HCT116 (cell line): ENCODE data around the gene TFCP2. TPM values are rescaled to one million over a fixed set of nuclear protein-coding genes. Genes with fewer than 3 reads are reported as not detected.

Experiments used
- ATAC-seq: fragments of 200-7000 bp; cut with Tn5 transposase; 2 replicates; pipeline ENCODE4 v1.9.1; 2020; ENCODE audit warnings: mild to moderate bottlenecking, moderate library complexity
- BruUV-seq: library from RNA; stranded (reverse); fragments of 400-500 nt; replicated peaks from 2 replicates; lab custom pipeline; 2021; lab: Mats Ljungman, UMichigan
- CTCF ChIA-PET: fragments of 300-600 bp; sonication (Branson Sonifier 250); formaldehyde crosslinking; loops from one replicate; lab custom pipeline; 2021; ENCODE audit warnings: antibody characterized with exemption; lab: Charles Lee
- POLR2A ChIA-PET: fragments of 300-600, 350-600 bp; sonication (Branson Sonifier 250); formaldehyde crosslinking; loops from one replicate; lab custom pipeline; 2021; ENCODE audit warnings: antibody characterized with exemption; lab: Charles Lee
- RAD21 ChIA-PET, 2 experiments: fragments of 300-600 bp; sonication (Branson Sonifier 250); formaldehyde crosslinking; loops; one replicate each; lab custom pipeline; 2023; ENCODE audit warnings: low total read pairs in 2 of 2; ENCODE audit not compliant: uncharacterized antibody in 2 of 2, unreplicated experiment in 2 of 2, low non-redundant PET in 1 of 2; lab: Charles Lee
- DNase-seq: peaks from one replicate; pipeline ENCODE4 v3.0.0-alpha.2; 2010; ENCODE audit warnings: low read depth, low spot score
- H2AFZ ChIP-seq: fragments of 200-600 bp; shearing (Covaris generic), sonication (generic); 2 replicates; pipeline ENCODE4 v1.6.1; 2017; ENCODE audit warnings: low read depth, mixed run types, mixed read lengths, antibody characterized with exemption, low read length; ENCODE audit not compliant: poor library complexity, severe bottlenecking
- H3K27ac ChIP-seq: 2 replicates; pipeline ENCODE4 v1.5.1; 2012; ENCODE audit warnings: low read depth, low read length
- H3K27me3 ChIP-seq: fragments of 200-600 bp; sonication (generic); 2 replicates; pipeline ENCODE4 v1.6.1; 2016; ENCODE audit warnings: mixed run types, low read length, mixed read lengths; ENCODE audit not compliant: insufficient read depth
- H3K36me3 ChIP-seq, 2 experiments: fragments of 200-500 bp in 1 of 2; fragments of 200-600 bp in 1 of 2; sonication (Bioruptor generic) in 1 of 2; sonication (generic) in 1 of 2; 2 replicates each; pipeline versions ENCODE4 v1.5.1 to v1.6.1; 2014 to 2016; ENCODE audit warnings: low read length in 2 of 2, inconsistent platforms in 1 of 2, mixed read lengths in 1 of 2, mixed run types in 1 of 2; ENCODE audit not compliant: insufficient read depth in 2 of 2, control insufficient read depth in 1 of 2
- H3K4me1 ChIP-seq, 2 experiments: fragments of 200-600 bp in 1 of 2; sonication (generic) in 1 of 2; 2 replicates each; pipeline versions ENCODE4 v1.5.1 to v1.6.1; 2012 to 2017; ENCODE audit warnings: low read length in 2 of 2, inconsistent platforms in 1 of 2, mild to moderate bottlenecking in 1 of 2, mixed read lengths in 1 of 2, mixed run types in 1 of 2, moderate library complexity in 1 of 2; ENCODE audit not compliant: insufficient read depth in 2 of 2, control insufficient read depth in 1 of 2
- H3K4me2 ChIP-seq: fragments of 200-600 bp; sonication (generic); 2 replicates; pipeline ENCODE4 v1.6.1; 2017; ENCODE audit warnings: mixed run types, low read length, mixed read lengths
- H3K4me3 ChIP-seq, 2 experiments: fragments of 200-600 bp in 1 of 2; sonication (generic) in 1 of 2; replicated peaks in 1 of 2; 2 replicates each; pipeline ENCODE4 v1.5.1; 2011 to 2016; ENCODE audit warnings: low read length in 2 of 2, control low read depth in 1 of 2, low read depth in 1 of 2, mild to moderate bottlenecking in 1 of 2, mixed read lengths in 1 of 2, mixed run types in 1 of 2
- H3K79me2 ChIP-seq: fragments of 200-600 bp; sonication (generic); 2 replicates; pipeline ENCODE4 v1.6.1; 2017; ENCODE audit warnings: mild to moderate bottlenecking, mixed run types, low read length, moderate library complexity, mixed read lengths; ENCODE audit not compliant: insufficient read depth
- H3K9ac ChIP-seq: fragments of 200-600 bp; sonication (generic); 2 replicates; pipeline ENCODE4 v1.6.1; 2016; ENCODE audit warnings: low read length, mixed read lengths
- H3K9me2 ChIP-seq: fragments of 200-600 bp; sonication (generic), shearing (Covaris generic); 2 replicates; pipeline ENCODE4 v1.6.1; 2017; ENCODE audit warnings: mixed run types, mild to moderate bottlenecking, moderate library complexity; ENCODE audit not compliant: insufficient read depth
- H3K9me3 ChIP-seq, 2 experiments: fragments of 200-500 bp in 1 of 2; fragments of 200-600 bp in 1 of 2; sonication (Bioruptor generic) in 1 of 2; sonication (generic) in 1 of 2; 2 replicates each; pipeline ENCODE4 v1.6.1; 2014 to 2017; ENCODE audit warnings: low read length in 2 of 2, mixed read lengths in 2 of 2, inconsistent platforms in 1 of 2, low read depth in 1 of 2, mild to moderate bottlenecking in 1 of 2, mixed run types in 1 of 2, moderate library complexity in 1 of 2; ENCODE audit not compliant: control insufficient read depth in 1 of 2, insufficient read depth in 1 of 2
- H4K20me1 ChIP-seq: fragments of 200-600 bp; sonication (generic), shearing (Covaris generic); 2 replicates; pipeline ENCODE4 v1.6.1; 2017; ENCODE audit warnings: mixed run types, mild to moderate bottlenecking, moderate library complexity; ENCODE audit not compliant: insufficient read depth
- POLR2AphosphoS5 ChIP-seq: IDR thresholded peaks from 2 replicates; pipeline ENCODE4 v1.6.1; 2011; ENCODE audit warnings: mild to moderate bottlenecking, low read depth, low read length, moderate library complexity
- SIN3A ChIP-seq: IDR thresholded peaks from 2 replicates; pipeline ENCODE4 v1.6.1; 2012; ENCODE audit warnings: low read depth
- SRF ChIP-seq: IDR thresholded peaks from 2 replicates; pipeline ENCODE4 v1.6.1; 2012; ENCODE audit warnings: low read depth
- ZFX ChIP-seq: fragments of 450-650 bp; IDR thresholded peaks from 2 replicates; pipeline ENCODE4 v1.6.1; 2017
- intact Hi-C: fragments of 100-400 bp; cut with micrococcal nuclease; formaldehyde crosslinking; loops from 2 replicates; pipeline ENCODE4 v1.10.0; 2022
- total RNA-seq: library from RNA; stranded (reverse); gene quantifications from one replicate; pipeline ENCODE4 v1.2.1, GENCODE V29; 2021; ENCODE audit not compliant: unreplicated experiment
- TF ChIP-seq, protein P1 (sequence below): IDR thresholded peaks from 2 replicates; pipeline ENCODE4 v1.6.1; 2011; ENCODE audit warnings: mild to moderate bottlenecking, low read length, moderate library complexity; ENCODE audit not compliant: insufficient replicate concordance; ENCODE audit errors: extremely low read depth

The TFCP2 gene
- total RNA-seq, 1 experiment from 2014 or later, result 31.6 TPM

DNA sequence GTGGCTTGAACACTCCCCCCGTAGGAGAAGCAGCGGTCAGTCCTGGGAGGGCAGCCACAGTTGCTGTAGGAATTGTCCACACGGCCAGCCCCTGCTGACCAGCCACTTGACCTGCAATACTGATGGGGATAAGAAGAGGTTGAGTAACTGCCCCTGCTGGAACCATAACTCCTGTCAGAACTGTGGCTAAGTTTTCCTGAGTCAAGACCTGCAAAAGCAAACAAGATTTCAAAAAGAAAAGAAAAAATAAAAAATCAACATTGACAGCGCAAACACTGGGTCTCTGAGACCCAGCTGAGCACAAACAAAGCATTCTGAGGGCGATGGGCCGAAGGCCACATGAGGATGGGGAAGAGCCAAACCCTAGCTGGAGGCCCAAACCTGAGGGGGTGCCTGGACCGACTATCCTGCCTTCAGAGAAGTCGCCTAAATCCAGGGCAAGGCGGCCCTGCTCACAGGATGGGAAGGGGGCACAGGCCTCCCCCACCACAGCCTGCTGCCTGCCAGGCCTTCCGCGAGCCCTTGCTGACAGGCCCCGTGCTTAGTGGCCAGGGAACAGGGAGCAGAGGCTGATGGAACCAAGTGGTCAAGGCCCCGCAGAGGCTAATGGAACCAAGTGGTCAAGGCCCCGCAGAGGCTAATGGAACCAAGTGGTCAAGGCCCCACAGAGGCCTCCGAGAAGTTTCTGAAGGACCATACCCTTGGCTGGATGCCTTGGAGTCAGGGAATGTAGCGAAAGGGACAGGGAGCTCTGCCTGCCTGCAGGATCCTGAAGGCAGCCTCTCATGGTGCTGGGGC, 25.8 kb upstream of the TFCP2 start:
- H3K27ac ChIP-seq, result no peak overlapping the region
- H3K9me3 ChIP-seq, result no peaks in the 10 kb centered on the region
- H2AFZ ChIP-seq, result no peak overlapping the region
- intact Hi-C loops, result no loop called here
- no TSS peak for BruUV-seq
- no peak overlapping the region for H3K9ac ChIP-seq
- RAD21 ChIA-PET, result no interaction called here
- no peaks in the 10 kb centered on the region for H3K9me2 ChIP-seq
- no peaks in the 10 kb centered on the region for H3K79me2 ChIP-seq
- POLR2A ChIA-PET, result no interaction called here
- CTCF ChIA-PET, result no interaction called here
- no peaks in the 10 kb centered on the region for H3K27me3 ChIP-seq
- H4K20me1 ChIP-seq, result no peaks in the 10 kb centered on the region
- H3K4me1 ChIP-seq, result peaks cover 7 to 11% of the 10 kb centered on the region in 2 experiments
- TF ChIP-seq SRF (no peak), POLR2AphosphoS5 (no peak), ZFX (no peak), SIN3A (no peak)
- TF ChIP-seq, protein P1, sequence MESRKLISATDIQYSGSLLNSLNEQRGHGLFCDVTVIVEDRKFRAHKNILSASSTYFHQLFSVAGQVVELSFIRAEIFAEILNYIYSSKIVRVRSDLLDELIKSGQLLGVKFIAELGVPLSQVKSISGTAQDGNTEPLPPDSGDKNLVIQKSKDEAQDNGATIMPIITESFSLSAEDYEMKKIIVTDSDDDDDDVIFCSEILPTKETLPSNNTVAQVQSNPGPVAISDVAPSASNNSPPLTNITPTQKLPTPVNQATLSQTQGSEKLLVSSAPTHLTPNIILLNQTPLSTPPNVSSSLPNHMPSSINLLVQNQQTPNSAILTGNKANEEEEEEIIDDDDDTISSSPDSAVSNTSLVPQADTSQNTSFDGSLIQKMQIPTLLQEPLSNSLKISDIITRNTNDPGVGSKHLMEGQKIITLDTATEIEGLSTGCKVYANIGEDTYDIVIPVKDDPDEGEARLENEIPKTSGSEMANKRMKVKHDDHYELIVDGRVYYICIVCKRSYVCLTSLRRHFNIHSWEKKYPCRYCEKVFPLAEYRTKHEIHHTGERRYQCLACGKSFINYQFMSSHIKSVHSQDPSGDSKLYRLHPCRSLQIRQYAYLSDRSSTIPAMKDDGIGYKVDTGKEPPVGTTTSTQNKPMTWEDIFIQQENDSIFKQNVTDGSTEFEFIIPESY, result no peak
- H3K4me3 ChIP-seq, result no peak overlapping the region
- H3K36me3 ChIP-seq, result no peaks in the 10 kb centered on the region
- ATAC-seq (no peak), DNase-seq (no peak)
- no peak overlapping the region for H3K4me2 ChIP-seq
